ENCODE data around the gene SLC7A9. TPM values are rescaled to one million over a fixed set of nuclear protein-coding genes. Genes with fewer than 3 reads are reported as not detected.

SLC7A9 gene
- total RNA-seq, 1 experiment from 2014 or later: 1.3 TPM

- intact Hi-C loops (cut with micrococcal nuclease; ENCODE audit: unreplicated experiment): no loop called here
- Mint-ChIP-seq H3K27ac (ENCODE audit: unreplicated experiment) (no peak overlapping the region), H3K27me3 (ENCODE audit: unreplicated experiment) (peaks cover 74% of the 10 kb centered on the region), H3K9me3 (ENCODE audit: low read depth, unreplicated experiment) (no peaks in the 10 kb centered on the region), H3K36me3 (ENCODE audit: insufficient read depth, unreplicated experiment) (no peaks in the 10 kb centered on the region), H3K4me1 (ENCODE audit: low read depth, unreplicated experiment) (no peaks in the 10 kb centered on the region), H3K4me3 (ENCODE audit: low read depth, unreplicated experiment) (no peak overlapping the region)
- CTCF ChIA-PET: no interaction called here
- BruUV-seq (replicated peaks): no TSS peak
- TF ChIP-seq, protein P1, sequence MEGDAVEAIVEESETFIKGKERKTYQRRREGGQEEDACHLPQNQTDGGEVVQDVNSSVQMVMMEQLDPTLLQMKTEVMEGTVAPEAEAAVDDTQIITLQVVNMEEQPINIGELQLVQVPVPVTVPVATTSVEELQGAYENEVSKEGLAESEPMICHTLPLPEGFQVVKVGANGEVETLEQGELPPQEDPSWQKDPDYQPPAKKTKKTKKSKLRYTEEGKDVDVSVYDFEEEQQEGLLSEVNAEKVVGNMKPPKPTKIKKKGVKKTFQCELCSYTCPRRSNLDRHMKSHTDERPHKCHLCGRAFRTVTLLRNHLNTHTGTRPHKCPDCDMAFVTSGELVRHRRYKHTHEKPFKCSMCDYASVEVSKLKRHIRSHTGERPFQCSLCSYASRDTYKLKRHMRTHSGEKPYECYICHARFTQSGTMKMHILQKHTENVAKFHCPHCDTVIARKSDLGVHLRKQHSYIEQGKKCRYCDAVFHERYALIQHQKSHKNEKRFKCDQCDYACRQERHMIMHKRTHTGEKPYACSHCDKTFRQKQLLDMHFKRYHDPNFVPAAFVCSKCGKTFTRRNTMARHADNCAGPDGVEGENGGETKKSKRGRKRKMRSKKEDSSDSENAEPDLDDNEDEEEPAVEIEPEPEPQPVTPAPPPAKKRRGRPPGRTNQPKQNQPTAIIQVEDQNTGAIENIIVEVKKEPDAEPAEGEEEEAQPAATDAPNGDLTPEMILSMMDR (IDR thresholded peaks at IDR 0.05; ENCODE audit: unreplicated experiment): no peak
- DNase-seq: no peak
These were observed 44.5 kb downstream of the SLC7A9 start for GRCh38 chr19:32824916-32825608.

- CTCF ChIA-PET: no interaction called here
- DNase-seq: no peak
These were observed 45.3 kb downstream of the SLC7A9 start for GRCh38 chr19:32824191-32824751.

DNA sequence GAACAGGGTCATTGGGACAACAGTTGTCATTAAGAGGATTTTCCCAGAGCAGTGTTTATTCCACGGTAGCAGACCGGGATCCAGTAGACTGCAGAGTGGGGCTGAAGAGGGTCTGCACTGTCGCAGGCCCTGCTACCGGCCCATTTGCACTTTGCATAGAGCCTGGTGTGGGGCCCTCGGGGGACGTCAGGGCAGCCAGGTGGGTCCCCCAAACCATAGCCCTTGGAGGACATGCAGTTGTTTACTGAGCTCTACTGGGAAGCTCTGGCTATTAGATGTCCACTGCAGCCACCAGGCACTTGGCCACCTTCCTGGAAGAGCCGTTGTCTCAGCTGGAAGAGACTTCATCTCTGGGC, 45.8 kb downstream of the SLC7A9 start:
- H3K27ac Mint-ChIP-seq (ENCODE audit: unreplicated experiment): no peak overlapping the region
- CTCF ChIA-PET: no interaction called here
- H3K4me3 Mint-ChIP-seq (ENCODE audit: low read depth, unreplicated experiment): no peak overlapping the region
- TF ChIP-seq, protein P1 (IDR thresholded peaks at IDR 0.05; ENCODE audit: unreplicated experiment): no peak
- DNase-seq: no peak
- intact Hi-C loops (cut with micrococcal nuclease; ENCODE audit: unreplicated experiment): no loop called here
- no TSS peak for BruUV-seq (replicated peaks)
- H3K9me3 Mint-ChIP-seq (ENCODE audit: low read depth, unreplicated experiment): no peaks in the 10 kb centered on the region
- H3K36me3 Mint-ChIP-seq (ENCODE audit: insufficient read depth, unreplicated experiment): no peaks in the 10 kb centered on the region
- H3K4me1 Mint-ChIP-seq (ENCODE audit: low read depth, unreplicated experiment): no peaks in the 10 kb centered on the region
- peaks cover 88% of the 10 kb centered on the region for H3K27me3 Mint-ChIP-seq (ENCODE audit: unreplicated experiment)

More at GRCh38 chr19:32824191-32824751, 45.3 kb downstream of the SLC7A9 start:
- H3K4me3 Mint-ChIP-seq (ENCODE audit: low read depth, unreplicated experiment): no peak overlapping the region
- H3K36me3 Mint-ChIP-seq (ENCODE audit: insufficient read depth, unreplicated experiment): no peaks in the 10 kb centered on the region
- peaks cover 82% of the 10 kb centered on the region for H3K27me3 Mint-ChIP-seq (ENCODE audit: unreplicated experiment)
- BruUV-seq (replicated peaks): no TSS peak
- H3K4me1 Mint-ChIP-seq (ENCODE audit: low read depth, unreplicated experiment): no peaks in the 10 kb centered on the region
- TF ChIP-seq, protein P1 (IDR thresholded peaks at IDR 0.05; ENCODE audit: unreplicated experiment): no peak
- intact Hi-C loops (cut with micrococcal nuclease; ENCODE audit: unreplicated experiment): no loop called here
- H3K9me3 Mint-ChIP-seq (ENCODE audit: low read depth, unreplicated experiment): no peaks in the 10 kb centered on the region
- H3K27ac Mint-ChIP-seq (ENCODE audit: unreplicated experiment): no peak overlapping the region

GRCh38 chr19:32822916-32823746, 46.4 kb downstream of the SLC7A9 start:
- DNase-seq: no peak
- TF ChIP-seq, protein P1 (IDR thresholded peaks at IDR 0.05; ENCODE audit: unreplicated experiment): no peak
- no peaks in the 10 kb centered on the region for H3K9me3 Mint-ChIP-seq (ENCODE audit: low read depth, unreplicated experiment)
- CTCF ChIA-PET: no interaction called here
- no peaks in the 10 kb centered on the region for H3K36me3 Mint-ChIP-seq (ENCODE audit: insufficient read depth, unreplicated experiment)
- no peaks in the 10 kb centered on the region for H3K4me1 Mint-ChIP-seq (ENCODE audit: low read depth, unreplicated experiment)
- no peak overlapping the region for H3K4me3 Mint-ChIP-seq (ENCODE audit: low read depth, unreplicated experiment)
- peaks cover 91% of the 10 kb centered on the region for H3K27me3 Mint-ChIP-seq (ENCODE audit: unreplicated experiment)
- H3K27ac Mint-ChIP-seq (ENCODE audit: unreplicated experiment): no peak overlapping the region
- intact Hi-C loops (cut with micrococcal nuclease; ENCODE audit: unreplicated experiment): no loop called here
- no TSS peak for BruUV-seq (replicated peaks)
